GM21367 (cell line): Measurements from ENCODE around the gene SNAPC5.

Experiments
- ATAC-seq: cut with Tn5 transposase; IDR thresholded peaks from one replicate; pipeline ENCODE4 v1.9.1; 2021; ENCODE audit not compliant: unreplicated experiment

SNAPC5 gene

GRCh38 chr15:66459818-66460615, 37.5 kb downstream of the SNAPC5 start:
- no peak for ATAC-seq

- ATAC-seq: no peak
Measured at GRCh38 chr15:66456211-66456610, 41.4 kb downstream of the SNAPC5 start.

GRCh38 chr15:66454143-66454542, 43.4 kb downstream of the SNAPC5 start:
- ATAC-seq: no peak

- no peak for ATAC-seq
Measured at GRCh38 chr15:66452971-66453580, 44.5 kb downstream of the SNAPC5 start.

GRCh38 chr15:66452420-66452819, 45.1 kb downstream of the SNAPC5 start:
- no peak for ATAC-seq
